WTC11 (cell line): ENCODE measurements around the gene PLCB2.

Experiments used
- CBFB ChIP-seq: sonication (generic); formaldehyde crosslinking; IDR thresholded peaks from 2 replicates; pipeline ENCODE4 v1.8.1; 2022; ENCODE audit warnings: mild to moderate bottlenecking, low read depth, missing genetic modification reagents
- CTCF ChIP-seq: fragments of 200-600 bp; IDR thresholded peaks from 2 replicates; pipeline ENCODE4 v1.8.0; 2022; ENCODE audit warnings: antibody characterized with exemption
- PREB ChIP-seq: sonication (generic); formaldehyde crosslinking; IDR thresholded peaks from 2 replicates; pipeline ENCODE4 v1.8.1; 2022; ENCODE audit warnings: mild to moderate bottlenecking, missing genetic modification reagents, moderate library complexity, borderline replicate concordance

- no peak for TF ChIP-seq CTCF
- no peak for TF ChIP-seq PREB (CRISPR knock-in tag)
- no peak for TF ChIP-seq CBFB (CRISPR knock-in tag)
Observed at GRCh38 chr15:40252438-40253166, 55.1 kb downstream of the PLCB2 start.
